ENCODE results near the gene OR51B4.

GRCh38 chr11:5274395-5274794 is 27.4 kb downstream of the OR51B4 start:
- no peak for TF ChIP-seq POLR2A (IDR thresholded peaks at IDR 0.05)
- no peak for TF ChIP-seq CTCF (IDR thresholded peaks at IDR 0.05)
- no peak for TF ChIP-seq POLR2AphosphoS5 (IDR thresholded peaks at IDR 0.05; ENCODE audit: insufficient read depth in 1 of 2, low read depth in 1 of 2)

All from vagina (tissue), 2 donors.